ENCODE results near the gene HS6ST3.

- no peak for TF ChIP-seq CTCF (conservative IDR thresholded peaks at IDR 0.05 in 1 of 2, IDR thresholded peaks at IDR 0.05 in 1 of 2; ENCODE audit: extremely low read depth in 1 of 2, insufficient read depth in 1 of 2, low read depth in 1 of 2, low read length in 2 of 2)
- TF ChIP-seq EZH2 (IDR thresholded peaks at IDR 0.05; ENCODE audit: borderline replicate concordance, low read length), result no peak
Measured at GRCh38 chr13:96646515-96647211, 556.8 kb downstream of the HS6ST3 start.
